ENCODE results near the gene GDAP2. TPM values are rescaled to one million over a fixed set of nuclear protein-coding genes. Genes with fewer than 3 reads are reported as not detected.

Gene GDAP2
- total RNA-seq (10 to 100 TPM; 21.0 to 51.4 (median 31.6) TPM), polyA plus RNA-seq (1 to 10 TPM; 3.5 to 6.6 (median 4.4) TPM)
- long read RNA-seq, donor 1, result 0 reads
- long read RNA-seq, donor 2, full-length matches to known transcripts, result 1 of 1 reads
- long read RNA-seq, donor 2, partial matches to known transcripts, result 0 of 1 reads
- long read RNA-seq, donor 2, other reads (novel, unspliced or antisense), result 0 of 1 reads
- long read RNA-seq, donor 3, result 0 reads
- long read RNA-seq, donor 4, result 0 reads
- long read RNA-seq, donor 5, full-length matches to known transcripts, result 4 of 4 reads
- long read RNA-seq, donor 5, partial matches to known transcripts, result 0 of 4 reads
- long read RNA-seq, donor 5, other reads (novel, unspliced or antisense), result 0 of 4 reads
- long read RNA-seq, donor 6, result 0 reads
- long read RNA-seq, donor 7, full-length matches to known transcripts, result 2 of 12 reads
- long read RNA-seq, donor 7, partial matches to known transcripts, result 10 of 12 reads
- long read RNA-seq, donor 7, other reads (novel, unspliced or antisense), result 0 of 12 reads
- long read RNA-seq, donor 8, partial matches to known transcripts, result 0 of 1 reads
- long read RNA-seq, donor 8, other reads (novel, unspliced or antisense), result 0 of 1 reads
- long read RNA-seq, donor 9, full-length matches to known transcripts, result 1 of 1 reads
- long read RNA-seq, donor 9, partial matches to known transcripts, result 0 of 1 reads
- long read RNA-seq, donor 9, other reads (novel, unspliced or antisense), result 0 of 1 reads
- long read RNA-seq, donor 10, result 0 reads

GRCh38 chr1:117929343-117930172 lies at the start of gene GDAP2, which contains the start of gene WDR3:
Gene GDAP2, minus strand, starts transcription at chr1:117929621. Its CDS starts 9,264 bp downstream, at chr1:117920357.
Gene WDR3, plus strand, starts transcription at chr1:117929739. Its CDS starts 3,581 bp downstream, at chr1:117933320.
- intact Hi-C loops (cut with DNase I; ENCODE audit: low total_unique reads), result no loop called here
- Histone ChIP-seq H3K36me3 (peaks cover 0 to 15% (median 10%) of the 10 kb centered on the region in 4 donors), H3K4me1 (peaks cover 23 to 58% (median 33%) of the 10 kb centered on the region in 4 donors), H3K27me3 (no peaks in the 10 kb centered on the region), H3K4me3 (peak within 1 kb of the TSS; percentile 86 to 98 (median 94)), H3K9me3 (no peaks in the 10 kb centered on the region), H3K27ac (peak within 1 kb of the TSS; percentile 89 to 95 (median 90))
- DNase-seq, result peak; percentile 97 to 99
- 0 to 1% (median 0%) methylated on average over 35 to 64 of the region's 64 CpGs for WGBS, 5 donors
- TF ChIP-seq EP300 (IDR thresholded peaks at IDR 0.05) (no peak), POLR2A (IDR thresholded peaks at IDR 0.05) (peak in 1 of 4 donors; percentile 22), POLR2AphosphoS5 (IDR thresholded peaks at IDR 0.05) (peak; percentile 78 to 88 (median 85)), CTCF (IDR thresholded peaks at IDR 0.05) (no peak)

- intact Hi-C loops (cut with DNase I; ENCODE audit: low total_unique reads), result no loop called here
- no peak overlapping the region for H3K27ac ChIP-seq
- DNase-seq, result no peak
- TF ChIP-seq EP300 (IDR thresholded peaks at IDR 0.05) (no peak), POLR2A (IDR thresholded peaks at IDR 0.05) (no peak), POLR2AphosphoS5 (IDR thresholded peaks at IDR 0.05) (no peak), CTCF (IDR thresholded peaks at IDR 0.05) (no peak)
- H3K4me3 ChIP-seq, result no peak overlapping the region
- H3K36me3 ChIP-seq, result no peaks in the 10 kb centered on the region
- 60 to 91% (median 72%) methylated on average over 3 of the region's 3 CpGs for WGBS, 5 donors
- H3K27me3 ChIP-seq, result no peaks in the 10 kb centered on the region
- no peaks in the 10 kb centered on the region for H3K9me3 ChIP-seq
- no peaks in the 10 kb centered on the region for H3K4me1 ChIP-seq
Measured at GRCh38 chr1:117976381-117976780, 47.0 kb upstream of the GDAP2 start.

GRCh38 chr1:117971777-117972176 lies 42.4 kb upstream of the GDAP2 start:
- intact Hi-C loops (cut with DNase I; ENCODE audit: low total_unique reads), result no loop called here
- DNase-seq, result no peak
- Histone ChIP-seq H3K4me3 (no peak overlapping the region), H3K36me3 (no peaks in the 10 kb centered on the region), H3K4me1 (peaks cover 0 to 11% (median 0%) of the 10 kb centered on the region in 4 donors), H3K27ac (no peak overlapping the region), H3K9me3 (no peaks in the 10 kb centered on the region), H3K27me3 (no peaks in the 10 kb centered on the region)
- no peak for TF ChIP-seq EP300 (IDR thresholded peaks at IDR 0.05)
- no peak for TF ChIP-seq POLR2A (IDR thresholded peaks at IDR 0.05)
- TF ChIP-seq CTCF (IDR thresholded peaks at IDR 0.05), result no peak
- TF ChIP-seq POLR2AphosphoS5 (IDR thresholded peaks at IDR 0.05), result no peak

GRCh38 chr1:117970252-117970651 lies 40.8 kb upstream of the GDAP2 start:
- H3K9me3 ChIP-seq, result no peaks in the 10 kb centered on the region
- H3K27me3 ChIP-seq, result no peaks in the 10 kb centered on the region
- WGBS, 5 donors, result 73 to 85% (median 82%) methylated on average over 9 of the region's 9 CpGs
- H3K4me3 ChIP-seq, result no peak overlapping the region
- no peak for TF ChIP-seq EP300 (IDR thresholded peaks at IDR 0.05)
- TF ChIP-seq POLR2A (IDR thresholded peaks at IDR 0.05), result no peak
- TF ChIP-seq POLR2AphosphoS5 (IDR thresholded peaks at IDR 0.05), result no peak
- TF ChIP-seq CTCF (IDR thresholded peaks at IDR 0.05), result no peak
- no peak overlapping the region for H3K27ac ChIP-seq
- H3K4me1 ChIP-seq, result peaks cover 0 to 11% (median 0%) of the 10 kb centered on the region in 4 donors
- peak in 1 of 2 donors; percentile 22 for DNase-seq
- intact Hi-C loops (cut with DNase I; ENCODE audit: low total_unique reads), result no loop called here
- no peaks in the 10 kb centered on the region for H3K36me3 ChIP-seq

Data from stomach (tissue), 19 donors.